Activated naive CD4-positive, alpha-beta T cell treated with anti-CD3 and anti-CD28 coated beads, Interleukin-2, amount 50 U/mL, for 72 hours (primary cell): ENCODE measurements around the gene DEAF1. TPM values are rescaled to one million over a fixed set of nuclear protein-coding genes. Genes with fewer than 3 reads are reported as not detected.
A peak's percentile ranks its signal among the peaks of the same experiment; 100 is the strongest.

ENCODE experiments used
- ATAC-seq, 2 donors: fragments of 150-1000 bp; cut with Tn5 transposase; 2 replicates each; pipeline ENCODE4 v1.10.0; 2021; ENCODE audit warnings: mild to moderate bottlenecking in 2 of 2, moderate library complexity in 2 of 2
- DNase-seq, 2 donors: peaks; one replicate each; pipeline ENCODE4 v3.0.0; 2021 to 2022; ENCODE audit warnings: low spot score in 2 of 2
- H3K27ac Mint-ChIP-seq, 2 donors: one replicate each; pipeline ENCODE4 v1.8.0; 2022; ENCODE audit warnings: mild to moderate bottlenecking in 2 of 2, mixed read lengths in 2 of 2
- H3K36me3 Mint-ChIP-seq, 2 donors: one replicate each; pipeline ENCODE4 v1.8.0; 2022; ENCODE audit warnings: mixed read lengths in 2 of 2
- H3K9me3 Mint-ChIP-seq, 2 donors: one replicate each; pipeline ENCODE4 v1.8.0; 2022; ENCODE audit warnings: mixed read lengths in 2 of 2
- total RNA-seq, 2 donors: library from RNA; stranded (reverse); gene quantifications; one replicate each; pipeline ENCODE4 v1.2.3, GENCODE V29; 2022

Gene DEAF1
- total RNA-seq, 2 donors from 2014 or later = 50.9 to 63.5 TPM

- no peak overlapping the region for H3K27ac Mint-ChIP-seq
- DNase-seq = no peak
- no peak for ATAC-seq
- no peaks in the 10 kb centered on the region for H3K9me3 Mint-ChIP-seq
- H3K36me3 Mint-ChIP-seq = no peaks in the 10 kb centered on the region
Observed at GRCh38 chr11:724049-724777, 29.2 kb upstream of the DEAF1 start.

GRCh38 chr11:723120-723883 lies 28.3 kb upstream of the DEAF1 start:
- H3K36me3 Mint-ChIP-seq = no peaks in the 10 kb centered on the region
- ATAC-seq = peak in 1 of 2 donors; percentile 58
- peak in 1 of 2 donors; percentile 37 for DNase-seq
- H3K9me3 Mint-ChIP-seq = no peaks in the 10 kb centered on the region
- no peak overlapping the region for H3K27ac Mint-ChIP-seq

- Mint-ChIP-seq H3K9me3 (no peaks in the 10 kb centered on the region), H3K36me3 (no peaks in the 10 kb centered on the region), H3K27ac (no peak overlapping the region)
- DNase-seq (no peak), ATAC-seq (no peak)
Observed at GRCh38 chr11:722346-722811, 27.4 kb upstream of the DEAF1 start.

DNA sequence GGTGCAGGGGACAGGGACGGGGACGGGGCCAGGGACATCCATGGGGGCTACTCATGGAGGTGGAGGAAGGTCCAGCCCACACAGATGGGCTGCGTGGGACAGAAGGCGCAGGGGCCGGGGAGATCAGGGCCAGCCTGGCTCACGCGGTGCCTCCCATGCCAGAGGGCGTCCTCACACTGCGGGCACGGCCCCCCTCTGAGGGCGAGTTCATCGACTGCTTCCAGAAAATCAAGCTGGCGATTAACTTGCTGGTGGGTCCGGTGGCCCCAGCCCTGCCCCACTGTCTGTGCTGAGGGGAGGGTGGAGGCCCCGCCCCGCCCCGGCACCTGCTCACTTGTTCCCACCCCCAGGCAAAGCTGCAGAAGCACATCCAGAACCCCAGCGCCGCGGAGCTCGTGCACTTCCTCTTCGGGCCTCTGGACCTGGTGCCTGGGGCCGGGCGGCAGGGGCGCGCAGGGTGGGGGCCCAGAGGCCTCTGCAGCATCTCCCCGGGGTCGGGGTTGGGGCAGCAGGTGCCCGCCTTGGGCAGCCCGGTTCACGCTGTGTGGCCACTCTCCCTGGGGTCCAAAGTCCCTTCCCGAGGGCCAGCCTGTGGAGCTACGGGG lies 26.8 kb upstream of the DEAF1 start:
- Mint-ChIP-seq H3K9me3 (no peaks in the 10 kb centered on the region), H3K36me3 (no peaks in the 10 kb centered on the region), H3K27ac (no peak overlapping the region)
- peak in 1 of 2 donors; percentile 52 for ATAC-seq
- peak in 1 of 2 donors; percentile 57 for DNase-seq

GRCh38 chr11:721247-721740 lies 26.3 kb upstream of the DEAF1 start:
- Mint-ChIP-seq H3K9me3 (no peaks in the 10 kb centered on the region), H3K27ac (no peak overlapping the region), H3K36me3 (no peaks in the 10 kb centered on the region)
- no peak for ATAC-seq
- no peak for DNase-seq

DNA sequence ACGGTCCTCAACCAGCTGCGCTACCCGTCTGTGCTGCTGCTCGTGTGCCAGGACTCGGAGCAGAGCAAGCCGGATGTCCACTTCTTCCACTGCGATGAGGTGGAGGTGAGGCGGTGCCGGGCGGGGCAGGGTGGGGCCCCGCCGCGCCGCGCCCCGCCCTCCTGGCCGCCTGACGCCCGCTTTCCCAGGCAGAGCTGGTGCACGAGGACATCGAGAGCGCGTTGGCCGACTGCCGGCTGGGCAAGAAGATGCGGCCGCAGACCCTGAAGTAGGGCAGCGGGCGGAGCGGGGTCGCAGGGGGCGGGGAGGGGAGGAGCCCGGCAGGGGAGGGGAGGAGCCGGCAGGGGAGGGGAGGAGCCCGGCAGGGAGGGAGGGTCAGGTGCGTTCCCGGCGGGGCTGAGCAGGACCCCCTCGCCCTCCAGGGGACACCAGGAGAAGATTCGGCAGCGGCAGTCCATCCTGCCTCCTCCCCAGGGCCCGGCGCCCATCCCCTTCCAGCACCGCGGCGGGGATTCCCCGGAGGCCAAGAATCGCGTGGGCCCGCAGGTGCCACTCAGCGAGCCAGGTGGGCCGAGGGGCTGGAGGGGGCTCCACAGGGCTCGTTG lies 25.7 kb upstream of the DEAF1 start:
- H3K27ac Mint-ChIP-seq = no peak overlapping the region
- no peaks in the 10 kb centered on the region for H3K36me3 Mint-ChIP-seq
- DNase-seq (peak in 1 of 2 donors; percentile 20), ATAC-seq (peak; percentile 40 to 53)
- no peaks in the 10 kb centered on the region for H3K9me3 Mint-ChIP-seq

DNA sequence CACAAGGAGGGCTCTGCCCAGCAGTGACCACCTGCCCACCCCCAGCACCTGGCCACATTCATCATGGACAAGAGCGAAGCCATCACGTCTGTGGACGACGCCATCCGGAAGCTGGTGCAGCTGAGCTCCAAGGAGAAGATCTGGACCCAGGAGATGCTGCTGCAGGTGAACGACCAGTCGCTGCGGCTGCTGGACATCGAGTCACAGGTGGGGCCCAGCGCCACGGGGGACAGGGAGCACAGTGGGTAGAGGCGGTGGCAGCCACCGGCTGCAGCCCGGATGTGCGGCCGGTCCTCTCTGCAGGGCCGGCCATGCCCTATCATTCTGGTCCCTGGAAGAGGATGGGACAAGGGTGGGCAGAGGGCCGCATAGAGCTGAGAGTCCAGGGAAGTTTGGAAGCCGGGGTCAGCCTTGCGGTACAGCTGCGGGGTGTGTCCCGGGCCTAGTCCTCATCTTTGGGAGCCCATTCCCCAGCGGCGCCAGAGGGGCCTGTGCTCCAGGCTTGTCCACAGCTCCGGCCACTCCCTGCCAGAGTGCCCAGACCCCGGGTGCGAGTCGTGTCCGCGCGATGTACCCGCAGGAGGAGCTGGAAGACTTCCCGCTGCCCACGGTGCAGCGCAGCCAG lies 25.1 kb upstream of the DEAF1 start:
- Mint-ChIP-seq H3K27ac (no peak overlapping the region), H3K36me3 (no peaks in the 10 kb centered on the region), H3K9me3 (no peaks in the 10 kb centered on the region)
- ATAC-seq = no peak
- no peak for DNase-seq

DNA sequence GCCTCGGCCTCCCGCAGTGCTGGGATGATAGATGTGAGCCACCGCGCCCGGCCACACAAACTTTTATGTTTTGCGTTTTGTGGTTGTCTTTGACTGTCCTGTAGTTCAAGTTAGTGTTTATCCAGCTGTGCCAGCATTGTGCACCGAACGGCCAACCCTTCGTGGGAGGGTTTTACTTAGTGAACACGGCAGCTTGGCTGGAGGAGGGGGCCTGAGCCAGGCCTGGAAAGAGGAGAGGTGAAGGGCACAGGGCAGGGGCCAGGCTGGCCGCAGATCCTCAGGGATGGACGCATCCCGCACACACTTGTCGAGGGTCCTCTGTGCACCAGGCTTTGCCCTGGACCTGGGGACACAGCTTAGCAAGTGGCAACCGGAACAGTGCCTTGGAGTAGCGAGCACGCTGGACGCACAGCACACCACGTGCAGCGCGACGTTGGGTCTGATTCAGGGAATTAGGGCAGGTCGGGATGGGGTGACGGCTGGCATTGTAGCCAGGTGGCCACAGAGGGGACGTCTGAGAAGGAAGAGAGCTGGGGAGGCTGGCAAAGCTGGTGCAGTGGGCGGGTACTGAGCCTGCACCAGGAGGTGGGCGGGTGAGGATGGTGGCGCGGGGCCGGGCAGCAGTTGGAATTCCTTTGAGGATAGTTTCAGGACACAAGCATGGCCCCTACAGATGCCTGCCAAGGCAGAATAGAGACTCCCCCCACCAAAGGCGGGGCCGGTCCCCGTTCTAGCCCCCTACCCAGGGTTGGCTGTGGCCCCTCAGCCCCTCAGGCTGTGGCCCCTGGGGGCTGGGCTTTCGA lies 24.4 kb upstream of the DEAF1 start:
- no peaks in the 10 kb centered on the region for H3K9me3 Mint-ChIP-seq
- H3K27ac Mint-ChIP-seq = no peak overlapping the region
- no peak for DNase-seq
- no peak for ATAC-seq
- no peaks in the 10 kb centered on the region for H3K36me3 Mint-ChIP-seq

DNA sequence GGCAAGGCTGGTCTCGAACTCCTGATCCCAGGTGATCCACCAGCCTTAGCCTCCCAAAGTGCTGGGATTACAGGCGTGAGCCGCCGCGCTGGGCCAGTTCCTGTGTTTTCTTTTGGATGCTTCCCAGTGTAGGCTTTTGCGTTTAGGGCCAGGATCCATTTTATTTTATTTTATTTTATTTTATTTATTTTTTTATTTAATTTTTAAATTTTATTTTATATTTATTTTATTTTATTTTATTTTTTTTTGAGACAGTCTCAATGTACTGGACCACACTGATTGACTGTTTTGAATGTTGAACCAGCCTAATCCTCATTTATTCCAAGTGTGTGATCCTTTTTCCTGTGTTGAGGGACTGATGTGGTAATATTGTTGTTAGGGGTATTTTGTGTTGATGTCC lies 19.4 kb upstream of the DEAF1 start:
- Mint-ChIP-seq H3K36me3 (no peaks in the 10 kb centered on the region), H3K27ac (no peak overlapping the region), H3K9me3 (no peaks in the 10 kb centered on the region)
- no peak for ATAC-seq
- DNase-seq = no peak

GRCh38 chr11:709109-709997 lies 14.3 kb upstream of the DEAF1 start:
- DNase-seq = no peak
- Mint-ChIP-seq H3K9me3 (no peaks in the 10 kb centered on the region), H3K27ac (no peak overlapping the region), H3K36me3 (no peaks in the 10 kb centered on the region)
- ATAC-seq = no peak

- Mint-ChIP-seq H3K27ac (no peak overlapping the region), H3K9me3 (no peaks in the 10 kb centered on the region), H3K36me3 (no peaks in the 10 kb centered on the region)
- DNase-seq (no peak), ATAC-seq (no peak)
Observed at GRCh38 chr11:708511-708910, 13.5 kb upstream of the DEAF1 start.

DNA sequence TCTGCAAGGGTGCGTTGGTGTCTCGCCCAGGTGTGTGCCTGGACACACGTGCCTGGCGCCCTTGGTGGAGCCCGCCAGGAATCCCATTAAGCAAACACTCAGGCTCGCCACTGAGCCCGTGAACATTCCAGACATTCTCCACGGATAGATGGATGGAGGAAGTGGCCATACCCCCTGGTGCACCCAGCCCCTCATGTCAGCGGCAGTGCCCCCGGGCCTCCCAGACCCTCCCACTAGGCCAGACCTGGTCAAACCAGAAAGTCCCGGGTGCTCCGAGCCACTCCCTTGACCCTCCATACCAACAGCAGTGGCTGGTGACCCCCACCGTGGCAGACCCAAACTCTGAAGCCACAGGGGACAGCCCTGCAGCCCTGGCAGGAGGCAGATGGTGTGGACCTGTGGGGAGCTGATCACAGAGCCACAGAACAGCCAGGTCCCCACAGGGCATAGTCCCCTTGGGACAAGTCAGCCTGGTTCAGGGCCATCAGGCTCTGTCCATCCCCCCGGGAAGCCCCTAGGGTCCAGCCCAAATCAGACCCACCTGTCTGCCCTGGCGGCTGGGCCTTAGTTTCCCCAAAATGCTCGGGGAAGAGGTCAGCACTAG lies 12.9 kb upstream of the DEAF1 start:
- Mint-ChIP-seq H3K27ac (no peak overlapping the region), H3K9me3 (no peaks in the 10 kb centered on the region), H3K36me3 (no peaks in the 10 kb centered on the region)
- no peak for DNase-seq
- ATAC-seq = no peak

GRCh38 chr11:706957-707816 lies 12.2 kb upstream of the DEAF1 start:
- Mint-ChIP-seq H3K27ac (no peak overlapping the region), H3K9me3 (no peaks in the 10 kb centered on the region), H3K36me3 (no peaks in the 10 kb centered on the region)
- peak in 1 of 2 donors; percentile 3 for ATAC-seq
- no peak for DNase-seq

DNA sequence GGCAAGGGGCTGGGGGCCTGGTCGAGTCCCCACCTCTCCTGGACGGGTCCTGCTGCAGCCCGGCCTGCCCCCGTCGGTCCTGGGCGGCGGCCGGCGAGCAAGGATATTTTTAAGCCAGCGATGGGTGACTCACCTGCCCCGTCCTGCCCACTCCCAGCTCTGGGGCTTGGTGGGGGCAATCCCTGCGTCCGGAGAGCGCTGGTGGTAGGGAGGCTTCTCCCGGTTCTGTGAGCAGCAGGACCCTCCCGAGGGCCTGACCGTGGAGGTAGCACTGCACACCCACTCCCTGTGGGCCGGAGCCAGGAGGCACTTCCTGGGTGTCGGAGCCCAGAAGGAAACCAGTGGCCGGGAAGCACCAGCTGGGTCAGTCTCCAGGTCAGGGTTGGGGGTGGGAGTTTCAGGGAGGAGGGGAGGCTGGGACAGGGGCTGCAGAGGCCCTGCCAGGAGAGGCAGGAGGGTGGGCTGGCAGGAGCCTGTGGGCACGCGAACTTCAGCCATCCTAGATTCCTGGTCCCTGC lies 11.5 kb upstream of the DEAF1 start:
- Mint-ChIP-seq H3K9me3 (no peaks in the 10 kb centered on the region), H3K27ac (no peak overlapping the region), H3K36me3 (no peaks in the 10 kb centered on the region)
- peak in 1 of 2 donors; percentile 54 for DNase-seq
- ATAC-seq = peak in 1 of 2 donors; percentile 72
